ENCODE results near the gene PLA2G3.

Gene PLA2G3

GRCh38 chr22:31161386-31161785 lies 21.1 kb upstream of the PLA2G3 start:
- H3K27ac ChIP-seq, result no peak overlapping the region
- ChIA-PET POLR2A (ENCODE audit: low non-redundant PET) (no interaction called here), CTCF (interaction anchor here (0.6 kb wide), 1 partner anchor 17 kb away, joined by 4 read pairs; no protein-coding TSS in a partner anchor)
- TF ChIP-seq CTCF (conservative IDR thresholded peaks at IDR 0.05; ENCODE audit: low read depth), result no peak
- no peak for DNase-seq (ENCODE audit: low spot score)

- ChIA-PET POLR2A (ENCODE audit: low non-redundant PET) (interaction anchor here (0.9 kb wide), 1 partner anchor 47 kb away, joined by 4 read pairs; no protein-coding TSS in a partner anchor), CTCF (no interaction called here)
- peak; percentile 36 for DNase-seq (ENCODE audit: low spot score)
- TF ChIP-seq CTCF (conservative IDR thresholded peaks at IDR 0.05; ENCODE audit: low read depth), result no peak
- peak overlapping the region; percentile 75 for H3K27ac ChIP-seq
These were observed 20.1 kb upstream of the PLA2G3 start for GRCh38 chr22:31160328-31160978.

- TF ChIP-seq CTCF (conservative IDR thresholded peaks at IDR 0.05; ENCODE audit: low read depth), result no peak
- POLR2A ChIA-PET (ENCODE audit: low non-redundant PET), result no interaction called here
- H3K27ac ChIP-seq, result no peak overlapping the region
- CTCF ChIA-PET, result interaction anchor here (0.7 kb wide), 1 partner anchor 67 kb away, joined by 4 read pairs; no protein-coding TSS in a partner anchor
- DNase-seq (ENCODE audit: low spot score), result no peak
These were observed 15.1 kb upstream of the PLA2G3 start for GRCh38 chr22:31155422-31155821.

- H3K27ac ChIP-seq, result no peak overlapping the region
- DNase-seq (ENCODE audit: low spot score), result no peak
- TF ChIP-seq CTCF (conservative IDR thresholded peaks at IDR 0.05; ENCODE audit: low read depth), result no peak
- POLR2A ChIA-PET (ENCODE audit: low non-redundant PET), result no interaction called here
- CTCF ChIA-PET, result no interaction called here
These were observed 14.7 kb upstream of the PLA2G3 start for GRCh38 chr22:31154975-31155374.

GRCh38 chr22:31153357-31153756 lies 13.0 kb upstream of the PLA2G3 start:
- no peak overlapping the region for H3K27ac ChIP-seq
- TF ChIP-seq CTCF (conservative IDR thresholded peaks at IDR 0.05; ENCODE audit: low read depth), result no peak
- no peak for DNase-seq (ENCODE audit: low spot score)
- POLR2A ChIA-PET (ENCODE audit: low non-redundant PET), result no interaction called here
- CTCF ChIA-PET, result no interaction called here

- ChIA-PET POLR2A (ENCODE audit: low non-redundant PET) (no interaction called here), CTCF (interaction anchor here (0.6 kb wide), 1 partner anchor 204 kb away, joined by 3 read pairs; no protein-coding TSS in a partner anchor)
- no peak overlapping the region for H3K27ac ChIP-seq
- no peak for TF ChIP-seq CTCF (conservative IDR thresholded peaks at IDR 0.05; ENCODE audit: low read depth)
- no peak for DNase-seq (ENCODE audit: low spot score)
These were observed 11.6 kb upstream of the PLA2G3 start for GRCh38 chr22:31151872-31152271.

Measured in RWPE1 (cell line).